Activated CD4-positive, alpha-beta T cell treated with anti-CD3 and anti-CD28 coated beads for 4 hours (primary cell): Measurements from ENCODE around the gene IGFBPL1.

Experiments
- DNase-seq, 2 donors: peaks; one replicate each; pipeline ENCODE4 v3.0.0-alpha.2; 2020

Gene IGFBPL1

DNA sequence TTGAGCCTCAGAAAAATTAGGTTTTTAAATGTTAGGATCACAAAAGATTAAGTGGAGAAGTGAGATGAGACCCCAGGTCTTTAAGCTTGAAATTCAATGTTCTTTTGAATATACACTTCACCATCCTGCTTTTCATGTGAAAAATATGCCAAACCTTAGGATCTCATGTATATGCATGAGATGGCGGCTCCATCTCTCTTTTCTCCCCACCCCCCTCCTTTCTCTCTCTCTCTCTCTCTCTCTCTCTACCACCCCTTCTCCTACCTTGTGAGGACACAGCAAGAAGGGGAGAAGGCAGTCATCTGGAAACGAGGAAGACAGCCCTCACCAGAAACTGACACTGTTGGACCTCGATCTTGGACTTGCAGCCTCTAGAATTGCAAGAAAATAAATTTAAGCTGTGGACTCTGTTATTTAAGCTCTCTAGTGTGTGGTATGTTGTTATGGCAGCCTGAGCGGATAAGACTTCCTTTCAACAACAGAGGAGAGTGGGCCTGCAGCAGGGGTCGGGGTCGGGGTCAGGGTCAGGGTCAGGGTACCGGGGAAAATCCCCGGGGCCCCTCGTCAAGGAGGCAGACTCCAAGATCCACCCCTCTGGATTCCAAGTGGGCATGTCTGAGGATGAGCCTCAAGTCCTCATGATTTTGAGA lies 48.1 kb downstream of the IGFBPL1 start:
- DNase-seq: no peak

DNA sequence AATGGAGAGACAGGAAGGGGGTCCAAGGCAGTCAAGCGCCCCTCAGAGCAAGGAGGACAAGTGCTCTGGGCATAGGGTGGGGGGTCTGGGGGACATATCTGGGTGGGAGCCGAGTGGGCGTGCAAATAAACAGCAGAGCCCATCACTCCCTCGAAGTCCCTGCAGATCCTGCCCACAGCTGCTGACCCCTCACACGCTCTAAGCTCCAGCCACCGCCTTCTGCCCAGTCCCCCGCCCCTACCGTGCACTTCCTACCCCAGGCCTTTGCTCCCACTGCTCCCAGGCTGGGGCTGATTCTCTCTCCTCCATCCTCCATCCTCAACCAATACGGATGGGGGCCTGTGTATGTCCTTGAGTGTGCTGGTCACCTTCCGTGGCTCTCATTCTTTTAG lies 48.7 kb downstream of the IGFBPL1 start:
- DNase-seq: no peak

DNA sequence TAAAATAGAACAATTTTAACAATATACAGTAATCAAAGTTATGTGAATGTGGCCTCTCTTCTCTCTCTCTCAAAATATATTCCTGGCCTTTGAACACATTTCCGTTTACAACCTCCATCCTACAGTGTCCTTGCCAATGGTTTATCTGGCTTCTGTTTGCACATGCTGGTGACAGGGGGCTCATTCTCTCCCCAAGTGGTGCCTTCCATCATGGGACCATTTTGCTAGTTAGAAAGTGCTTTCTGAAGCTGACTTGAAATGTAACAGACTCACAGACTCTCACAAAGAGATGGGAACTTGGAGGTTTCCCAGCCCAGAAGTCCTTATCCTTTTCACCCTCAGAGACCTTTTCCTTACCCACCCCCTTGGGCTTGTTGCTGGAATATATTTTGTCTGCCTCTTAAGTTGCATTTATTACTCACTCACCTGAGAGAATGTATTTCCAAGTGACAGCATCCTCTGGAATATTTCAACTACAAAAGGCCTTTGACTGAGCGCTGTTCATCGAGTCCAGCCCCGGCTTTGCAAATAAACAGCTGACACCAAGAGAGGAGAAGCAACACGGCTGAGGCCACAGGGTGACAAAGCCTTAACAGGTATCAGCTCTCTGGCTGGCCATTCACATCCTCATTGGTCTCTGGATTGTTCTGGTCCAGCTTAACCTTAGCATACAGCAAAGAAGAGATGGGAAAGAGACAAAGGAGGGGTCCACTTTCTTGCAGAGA lies 49.2 kb downstream of the IGFBPL1 start:
- DNase-seq: no peak

DNA sequence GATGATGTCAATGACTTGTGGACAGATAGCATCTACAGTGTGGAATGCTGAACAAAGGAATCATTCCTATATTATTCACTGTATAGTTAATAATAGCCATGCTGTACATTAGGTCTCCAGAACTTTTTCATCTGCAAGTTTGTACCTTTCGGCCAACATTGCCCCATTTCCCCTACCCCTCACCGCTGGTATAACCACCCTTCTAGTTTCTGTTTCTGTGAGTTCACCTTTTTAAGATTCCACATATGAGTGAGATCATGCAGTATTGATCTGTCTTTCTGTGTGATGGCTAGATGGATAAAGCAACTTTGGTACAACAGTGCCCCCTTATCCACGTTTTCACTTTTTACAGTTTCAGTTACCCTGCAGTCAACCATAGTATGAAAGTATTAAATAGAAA lies 50.6 kb downstream of the IGFBPL1 start:
- no peak for DNase-seq

DNA sequence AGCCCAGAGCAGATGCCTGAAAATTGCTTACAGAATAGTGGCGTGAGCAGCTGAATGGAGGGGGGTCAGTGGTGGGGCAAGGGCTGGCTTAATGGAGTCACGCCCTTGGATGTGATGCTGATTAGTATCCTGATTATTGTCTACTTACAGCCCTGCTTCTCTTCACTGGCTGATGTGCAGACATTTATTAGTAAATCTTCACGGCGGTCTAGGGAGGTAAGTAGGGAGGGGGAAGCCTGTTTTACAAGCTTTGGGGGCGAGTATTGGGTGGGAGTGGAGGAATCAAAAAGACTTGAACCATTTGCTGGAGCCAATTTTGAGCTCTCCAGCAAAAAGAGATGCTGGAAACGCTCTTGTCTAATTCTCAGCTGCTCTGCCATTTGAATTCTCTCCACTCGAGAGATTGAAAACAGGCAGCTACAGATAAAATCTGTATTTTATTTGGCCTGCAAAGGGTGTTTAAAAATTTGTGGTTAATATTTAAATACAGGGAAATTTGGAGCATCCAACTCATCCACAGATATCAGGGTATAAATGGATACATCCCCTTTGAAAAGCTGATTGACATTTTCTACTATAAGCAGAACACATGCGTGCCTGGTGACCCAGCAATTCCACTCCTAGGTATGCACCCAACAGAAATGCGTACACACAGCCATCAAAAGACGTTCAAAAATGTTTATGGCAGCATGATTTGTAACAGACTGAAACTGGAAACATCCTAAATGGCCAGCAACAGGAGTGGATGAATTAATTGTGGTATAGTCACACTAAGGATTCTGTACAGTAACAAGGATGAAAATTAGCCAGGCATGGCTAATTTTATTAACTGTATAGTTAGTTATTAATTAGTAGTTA lies 51.3 kb downstream of the IGFBPL1 start:
- no peak for DNase-seq

DNA sequence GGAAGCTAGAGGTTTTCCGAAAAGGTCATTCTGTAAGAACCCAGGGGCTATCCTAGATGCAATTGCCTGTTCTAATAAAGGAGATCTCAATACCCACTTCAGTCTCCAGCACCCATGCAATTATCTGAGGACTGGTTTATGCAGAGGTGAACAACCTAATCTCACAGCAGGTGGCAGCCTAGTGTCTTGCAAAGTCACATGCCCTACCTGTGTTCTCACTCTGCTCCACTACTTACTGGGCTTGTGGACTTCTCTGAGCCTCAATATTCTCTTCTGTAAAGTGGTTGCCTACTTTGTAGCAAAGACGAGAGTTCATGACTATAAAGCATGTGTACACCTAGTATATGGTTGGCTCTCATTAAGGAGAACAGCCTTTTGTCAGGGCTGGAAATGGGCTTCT lies 52.8 kb downstream of the IGFBPL1 start:
- DNase-seq: peak in 1 of 2 donors; percentile 11

DNA sequence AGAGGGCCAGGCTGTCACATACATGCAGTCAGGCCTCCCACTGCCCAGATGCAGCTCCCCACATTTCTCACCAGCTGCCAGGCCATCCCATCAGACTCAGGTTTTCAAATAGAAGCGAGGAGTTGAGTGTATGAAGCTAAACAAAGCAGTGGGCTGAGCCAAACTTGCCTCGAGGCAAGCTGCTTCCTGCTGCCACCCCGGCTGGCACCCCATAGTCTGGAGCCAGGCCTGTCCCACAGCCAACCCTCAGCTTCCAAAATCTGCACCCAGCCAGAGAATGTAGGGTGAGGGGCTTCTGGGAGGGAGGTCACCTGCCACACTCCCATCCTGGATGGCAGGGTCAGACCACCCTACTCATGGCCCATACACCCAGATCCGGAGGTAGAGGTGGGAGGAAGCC lies 54.1 kb downstream of the IGFBPL1 start:
- no peak for DNase-seq

DNA sequence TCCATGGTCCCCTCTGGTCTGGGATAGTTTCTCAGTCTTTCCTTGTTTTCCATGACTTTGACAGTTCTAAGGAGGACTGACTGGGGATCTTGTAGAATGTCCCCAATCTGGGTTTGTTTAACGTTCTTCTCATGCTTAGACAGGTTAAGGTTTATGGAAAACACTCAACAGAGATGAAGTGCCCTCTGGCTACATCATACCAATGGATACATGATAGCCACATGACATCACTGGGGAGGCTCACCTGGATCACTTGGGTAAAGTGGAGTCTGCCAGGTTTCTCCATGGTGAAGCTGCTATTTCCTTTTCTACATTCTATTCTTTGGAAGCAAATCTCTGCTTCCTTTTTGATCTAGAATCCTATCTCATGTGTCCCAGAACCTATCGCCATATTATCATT lies 55.5 kb downstream of the IGFBPL1 start:
- no peak for DNase-seq

DNA sequence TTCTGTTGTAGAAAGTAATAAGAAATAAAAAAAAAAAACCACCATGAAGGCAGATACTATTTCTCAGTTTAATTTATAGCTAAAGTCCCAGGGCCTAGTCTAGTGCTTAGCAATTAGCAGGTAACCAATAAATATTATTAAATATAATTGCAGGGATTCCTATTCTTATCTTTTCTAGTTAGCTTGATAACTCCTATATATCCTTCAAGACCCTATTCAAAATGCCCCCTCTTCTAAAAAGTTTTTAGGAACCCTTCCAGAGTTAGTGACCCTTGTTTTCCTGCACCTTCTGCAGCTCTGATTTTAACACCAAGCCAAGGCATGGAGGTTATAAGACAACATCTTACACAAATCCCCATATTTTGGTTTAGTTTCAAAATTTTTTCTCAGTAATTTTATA lies 56.4 kb downstream of the IGFBPL1 start:
- no peak for DNase-seq

DNA sequence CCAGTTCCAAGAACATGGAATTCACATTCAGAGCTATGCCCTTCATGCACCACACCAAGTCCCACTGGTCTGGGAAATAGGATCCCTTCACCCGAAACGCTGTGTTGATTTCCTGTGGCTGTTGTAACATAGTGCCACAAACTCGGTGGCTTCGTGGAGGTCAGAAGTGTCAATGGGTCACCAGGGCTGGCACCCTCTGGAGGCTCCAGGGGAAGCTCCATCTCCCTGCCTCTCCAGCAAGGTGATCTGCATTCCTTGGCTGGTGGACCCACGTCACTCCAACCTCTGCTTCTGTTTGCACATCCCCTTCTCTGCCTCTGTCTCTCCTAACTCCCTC lies 60.7 kb downstream of the IGFBPL1 start:
- DNase-seq: no peak

DNA sequence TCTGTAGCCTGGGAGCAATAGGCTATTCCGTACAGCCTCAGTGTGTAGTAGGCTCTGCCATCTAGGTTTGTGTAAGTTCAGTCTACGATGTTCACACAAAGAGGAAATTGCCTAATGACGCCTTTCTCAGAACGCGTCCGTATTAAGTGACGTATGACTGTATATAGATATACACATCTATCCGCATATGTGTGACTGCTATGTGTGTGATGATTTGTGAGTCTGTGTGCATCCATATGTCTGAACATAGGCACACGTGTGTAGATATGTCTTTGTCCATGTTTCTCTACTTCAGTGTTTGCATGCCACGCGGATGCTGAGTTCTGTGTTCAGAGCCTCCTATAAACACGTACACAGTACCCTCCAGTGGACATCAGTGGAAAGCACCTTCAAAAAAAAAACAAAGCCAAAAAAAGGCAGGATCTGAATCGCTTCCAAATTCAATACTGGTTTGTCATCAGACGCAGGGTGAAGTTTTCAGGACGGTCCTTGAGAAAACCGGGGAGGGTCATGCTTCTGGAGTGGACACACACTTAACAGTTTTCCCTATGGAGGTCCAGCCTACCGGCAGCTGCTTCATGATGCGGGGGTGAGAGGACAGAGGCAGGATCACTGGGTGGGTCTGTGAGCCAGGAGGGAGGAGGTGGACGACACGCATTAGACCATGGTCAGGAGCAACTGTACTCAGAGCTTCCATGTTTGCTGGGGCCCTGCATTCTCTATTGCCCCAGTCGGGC lies 61.2 kb downstream of the IGFBPL1 start:
- DNase-seq: no peak

DNA sequence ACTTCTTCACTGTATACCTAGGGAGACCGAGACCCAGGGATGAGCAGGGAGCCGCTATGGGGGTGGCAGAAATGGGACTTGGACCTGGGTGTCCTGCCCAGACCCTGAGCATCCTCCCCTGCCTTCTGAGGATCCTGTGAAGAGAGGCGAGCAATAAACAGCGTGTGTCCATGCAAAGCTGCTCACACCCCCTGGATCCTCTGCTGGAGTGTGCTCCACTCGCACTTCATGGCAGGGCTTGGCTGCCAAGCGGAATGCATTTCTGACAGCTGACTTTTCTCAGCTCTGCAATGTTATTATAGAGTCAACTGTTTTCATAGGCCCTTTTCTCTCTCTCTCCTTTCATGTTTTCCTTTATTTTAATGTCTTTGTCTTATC lies 62.8 kb downstream of the IGFBPL1 start:
- DNase-seq: no peak

DNA sequence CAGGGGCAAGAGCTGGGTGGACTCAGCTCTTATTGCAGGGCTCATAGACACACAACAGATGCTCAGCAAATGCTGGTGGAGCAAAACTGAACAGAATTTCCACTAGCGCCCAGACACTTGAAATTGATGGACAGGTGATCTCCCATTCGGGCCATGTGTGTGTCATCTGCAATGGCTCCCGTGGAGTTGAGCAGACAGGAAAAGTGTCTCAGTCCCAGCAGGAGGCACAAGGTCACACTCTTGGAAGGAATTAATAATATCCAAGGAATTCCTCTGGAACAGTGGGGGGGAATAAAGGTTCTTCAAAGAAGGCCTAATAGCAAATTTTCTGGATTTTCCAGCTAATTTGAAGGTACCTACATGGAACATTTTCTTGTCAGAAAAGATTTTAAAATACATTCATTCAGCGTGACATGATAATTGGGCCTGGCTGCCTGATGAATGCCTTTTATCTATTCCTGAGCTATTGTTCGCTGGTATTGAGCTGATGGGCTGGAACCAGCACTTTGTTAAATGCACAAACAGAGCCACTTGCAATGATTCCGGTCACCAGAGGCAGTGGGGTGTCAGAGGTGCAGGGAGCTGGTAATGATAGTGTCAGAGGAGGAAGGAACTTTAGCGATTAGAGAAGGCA lies 63.3 kb downstream of the IGFBPL1 start:
- DNase-seq: no peak

DNA sequence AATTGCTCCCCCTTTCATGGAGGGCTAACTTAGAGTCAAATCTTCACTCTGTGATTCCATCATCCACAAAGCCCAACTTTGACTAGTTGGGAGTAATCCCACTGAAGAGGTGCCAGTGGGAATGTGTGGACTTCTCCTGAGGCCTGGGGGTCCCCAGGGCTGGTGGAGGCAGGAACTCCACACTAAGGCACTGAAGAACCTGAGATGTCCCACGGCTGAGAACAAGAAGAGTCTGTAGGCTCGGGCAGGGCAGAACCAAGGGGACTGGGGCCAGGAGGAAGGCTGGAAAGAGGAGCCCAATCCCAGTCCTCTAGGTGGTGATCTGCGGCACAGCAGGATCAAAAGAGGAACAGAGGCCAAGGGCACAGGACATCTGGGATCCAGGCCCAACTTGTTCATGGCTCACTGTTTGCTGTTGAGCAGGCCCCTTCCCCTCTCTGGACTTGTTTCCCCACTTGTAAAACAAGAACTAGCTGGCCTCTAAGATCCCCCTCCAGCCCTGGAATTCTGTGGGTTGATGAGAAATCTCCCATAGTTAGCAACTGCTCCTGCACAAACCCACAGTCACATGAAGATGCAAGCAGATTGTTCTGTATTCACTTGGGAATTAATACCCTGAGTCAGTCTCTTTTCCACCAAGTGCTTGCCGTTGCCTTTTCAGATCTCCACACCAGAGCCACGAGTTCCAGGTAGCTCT lies 64.4 kb downstream of the IGFBPL1 start:
- no peak for DNase-seq

DNA sequence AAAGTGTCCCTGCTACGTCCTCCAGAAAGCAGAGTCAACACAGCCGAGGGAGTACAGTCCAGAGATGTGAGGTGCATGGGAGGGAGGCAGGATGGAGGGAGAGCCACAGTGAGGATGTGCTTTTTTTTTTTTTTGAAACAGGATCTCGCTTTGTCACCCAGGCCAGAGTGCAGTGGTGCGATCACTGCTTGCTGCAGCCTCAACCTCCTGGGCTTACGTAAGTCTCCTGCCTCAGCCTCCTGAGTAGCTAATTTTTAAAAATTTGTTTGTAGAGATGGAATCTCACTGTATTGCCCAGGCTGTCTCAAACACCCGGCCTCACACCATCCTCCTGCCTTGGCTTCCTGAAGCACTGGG lies 65.0 kb downstream of the IGFBPL1 start:
- DNase-seq: no peak

DNA sequence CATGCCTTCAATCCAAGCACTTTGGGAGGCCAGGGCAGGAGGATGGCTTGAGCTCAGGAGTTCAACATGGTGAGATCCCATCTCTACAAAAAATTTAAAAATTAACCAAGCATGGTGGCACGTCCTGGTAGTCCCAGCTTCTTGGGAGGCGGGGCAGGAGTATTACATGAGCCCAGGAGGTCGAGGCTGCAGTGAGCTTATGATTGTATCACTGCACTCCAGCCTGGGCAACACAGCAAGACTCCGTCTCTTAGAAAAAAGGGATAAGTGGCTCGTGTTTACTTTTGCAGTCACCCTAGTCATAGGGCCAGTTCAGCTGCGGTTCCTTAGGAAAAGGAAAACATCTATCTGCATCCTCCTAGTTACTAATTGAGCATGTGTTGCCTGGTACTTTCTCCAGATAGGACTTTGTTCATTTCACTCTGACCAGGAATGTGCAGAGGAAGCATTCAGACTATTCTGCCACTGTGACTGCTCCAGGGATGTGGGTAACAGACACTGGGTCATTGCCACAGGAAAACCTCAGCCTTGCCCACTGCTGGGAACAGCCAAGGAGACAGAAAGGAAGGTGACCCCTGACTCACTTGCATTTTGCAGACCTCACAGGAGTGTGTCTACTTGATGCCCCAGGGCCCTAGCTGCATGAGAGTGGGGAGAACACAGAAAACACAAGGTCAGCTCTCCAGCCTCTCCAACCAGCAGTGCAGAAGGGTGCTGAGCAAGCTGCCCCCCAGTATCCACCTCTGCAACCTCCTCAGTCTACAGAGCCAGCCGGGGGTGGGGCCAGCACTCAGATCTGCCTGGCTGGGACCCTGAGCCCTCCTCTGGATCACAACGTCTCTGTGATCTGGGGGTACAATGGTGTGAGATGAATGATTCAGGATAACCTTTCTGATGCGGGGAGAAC lies 65.6 kb downstream of the IGFBPL1 start:
- DNase-seq: no peak

DNA sequence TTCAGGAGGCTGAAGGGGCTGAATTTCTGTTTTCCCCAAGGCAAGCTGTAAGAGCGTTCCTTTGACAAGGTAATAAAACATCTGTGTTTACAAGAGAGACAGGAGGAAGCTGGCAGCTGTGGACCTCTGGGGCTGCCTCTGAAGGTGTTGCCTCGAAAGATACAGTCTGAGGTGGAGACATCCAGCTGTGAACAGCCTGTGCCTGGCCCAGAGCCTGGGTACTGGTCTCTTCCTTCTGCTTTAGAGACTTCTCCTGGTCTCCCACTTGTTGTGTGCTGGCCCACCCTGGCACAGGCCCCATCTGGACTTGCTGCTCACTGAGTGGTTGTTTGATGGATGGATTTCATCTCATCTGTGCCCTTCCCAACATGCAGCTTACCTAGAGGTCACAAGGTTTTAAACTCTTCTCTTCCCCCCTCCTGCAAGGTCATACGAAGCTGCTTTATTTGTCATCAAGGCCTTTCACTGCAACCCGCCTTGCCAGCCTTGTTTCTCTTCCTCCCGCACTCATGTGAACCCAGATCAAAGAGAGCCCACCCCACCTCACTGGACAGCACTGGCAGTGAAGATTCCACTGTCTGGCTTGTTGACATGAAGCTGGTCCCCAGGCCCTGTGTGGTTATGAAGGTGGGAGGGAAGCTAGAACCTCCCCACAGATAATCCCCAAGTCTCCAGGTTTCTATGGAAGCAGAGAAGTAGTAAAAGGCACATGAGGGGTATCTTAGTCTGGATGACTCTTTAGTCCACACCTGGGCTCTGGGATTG lies 66.7 kb downstream of the IGFBPL1 start:
- no peak for DNase-seq

DNA sequence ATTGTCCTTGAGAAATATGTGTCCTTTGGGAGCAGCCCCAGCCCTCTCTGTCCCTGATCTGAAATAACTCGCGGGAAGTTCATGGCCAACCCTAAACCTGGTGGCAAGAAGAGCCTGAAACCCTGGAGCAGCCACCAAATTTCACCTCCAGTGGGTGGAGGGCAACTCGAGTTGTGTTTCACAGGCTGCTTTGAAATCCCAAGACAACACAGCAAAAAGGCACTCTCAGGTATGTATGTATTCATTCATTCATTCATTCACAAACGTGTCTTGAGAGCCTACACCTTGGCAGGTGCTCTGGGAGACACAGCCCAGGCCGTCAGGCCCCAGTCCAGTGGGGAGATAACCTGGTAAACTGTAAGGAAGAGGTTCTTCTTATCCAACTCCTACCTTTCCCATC lies 67.4 kb downstream of the IGFBPL1 start:
- no peak for DNase-seq
